ENCODE measurements around the gene CHERP. TPM values are rescaled to one million over a fixed set of nuclear protein-coding genes. Genes with fewer than 3 reads are reported as not detected.
A peak's percentile ranks its signal among the peaks of the same experiment; 100 is the strongest.

Gene CHERP
- total RNA-seq (10 to 100 TPM; 53.8 to 80.7 (median 62.7) TPM), polyA plus RNA-seq (10 to 100 TPM; 10.4 to 24.3 TPM), total RNA-seq (39.4 reads per million, percentile 66 among the genes with 10 or more reads in this experiment)

- ChIA-PET POLR2A (interaction anchor here (0.6 to 3.8 kb wide), 14 partner anchors 19 to 88 kb away, joined by 3 to 27 read pairs (median 4); partner anchors contain the start of genes MED26 and SLC35E1), CTCF (interaction anchor here (0.6 kb wide), 1 partner anchor 117 kb away, joined by 5 read pairs; no protein-coding TSS in a partner anchor)
- peak; percentile 90 to 96 (median 93) for DNase-seq
- Mint-ChIP-seq H3K9me3 (no peaks in the 10 kb centered on the region), H3K27me3 (no peaks in the 10 kb centered on the region), H3K4me1 (peaks cover 44 to 69% (median 55%) of the 10 kb centered on the region in 7 donors), H3K36me3 (peaks cover 0 to 32% (median 8%) of the 10 kb centered on the region in 5 donors), H3K27ac (peak within 1 kb of the TSS; percentile 81 to 97 (median 93)), H3K4me3 (peak within 1 kb of the TSS; percentile 90 to 99 (median 92))
- no peaks in the 10 kb centered on the region for H3K9me3 ChIP-seq (ENCODE audit: control insufficient read depth in 2 of 3, low read length in 3 of 3)
- H3K4me1 ChIP-seq (ENCODE audit: control insufficient read depth in 2 of 2, insufficient read depth in 2 of 2, low read length in 2 of 2) = peaks cover 25 to 39% of the 10 kb centered on the region in 2 donors
- H3K4me3 ChIP-seq (ENCODE audit: low read length) = peak within 1 kb of the TSS; percentile 90
- peaks cover 0 to 30% (median 0%) of the 10 kb centered on the region in 3 experiments for H3K36me3 ChIP-seq (ENCODE audit: control insufficient read depth in 2 of 3, insufficient read depth in 3 of 3, low read length in 3 of 3)
- intact Hi-C loops (cut with micrococcal nuclease) = loop anchor here (1.0 to 5.0 kb wide), 10 partner anchors 24 to 685 kb away; partner anchors contain the start of genes C19orf44 (in 2 of the 2), CALR3 (in 2 of the 2), MED26 (in 2 of the 2) and SLC35E1 (in 2 of the 2)
- H3K27ac ChIP-seq (ENCODE audit: low read depth, low read length) = peak within 1 kb of the TSS; percentile 91
- H3K27me3 ChIP-seq (ENCODE audit: control insufficient read depth in 2 of 2, insufficient read depth in 2 of 2, low read length in 2 of 2) = no peaks in the 10 kb centered on the region
- peak; percentile 95 for ATAC-seq
Measured at GRCh38 chr19:16542045-16542909, at the start of gene CHERP. TSS of gene CHERP (minus strand) at chr19:16542437. CDS start at chr19:16542378, 59 bp downstream.

- Histone ChIP-seq H3K27ac (ENCODE audit: low read depth, low read length) (no peak overlapping the region), H3K27me3 (ENCODE audit: control insufficient read depth in 2 of 2, insufficient read depth in 2 of 2, low read length in 2 of 2) (no peaks in the 10 kb centered on the region), H3K4me1 (ENCODE audit: control insufficient read depth in 2 of 2, insufficient read depth in 2 of 2, low read length in 2 of 2) (peaks cover 62 to 64% of the 10 kb centered on the region in 2 donors), H3K9me3 (ENCODE audit: control insufficient read depth in 2 of 3, low read length in 3 of 3) (no peaks in the 10 kb centered on the region), H3K36me3 (ENCODE audit: control insufficient read depth in 2 of 3, insufficient read depth in 3 of 3, low read length in 3 of 3) (no peaks in the 10 kb centered on the region), H3K4me3 (ENCODE audit: low read length) (no peak overlapping the region)
- Mint-ChIP-seq H3K27me3 (no peaks in the 10 kb centered on the region), H3K4me1 (peaks cover 57 to 91% (median 80%) of the 10 kb centered on the region in 7 donors), H3K36me3 (peaks cover 0 to 2% (median 0%) of the 10 kb centered on the region in 5 donors), H3K27ac (no peak overlapping the region), H3K9me3 (peaks cover 0 to 1% (median 0%) of the 10 kb centered on the region in 11 donors), H3K4me3 (no peak overlapping the region)
- DNase-seq (no peak), ATAC-seq (no peak)
- CTCF ChIA-PET = interaction anchor here (0.6 kb wide), 2 partner anchors 9 to 93 kb away, joined by 3 read pairs; no protein-coding TSS in a partner anchor
- intact Hi-C loops (cut with micrococcal nuclease) = no loop called here
- POLR2A ChIA-PET = interaction anchor here (0.6 to 1.7 kb wide), 3 partner anchors 12 to 26 kb away, joined by 3 to 6 read pairs (median 3); no protein-coding TSS in a partner anchor
Measured at GRCh38 chr19:16590876-16591802, 48.9 kb upstream of the CHERP start.

- ChIA-PET POLR2A (no interaction called here), CTCF (no interaction called here)
- no peak overlapping the region for H3K27ac ChIP-seq (ENCODE audit: low read depth, low read length)
- H3K9me3 ChIP-seq (ENCODE audit: control insufficient read depth in 2 of 3, low read length in 3 of 3) = no peaks in the 10 kb centered on the region
- H3K27me3 ChIP-seq (ENCODE audit: control insufficient read depth in 2 of 2, insufficient read depth in 2 of 2, low read length in 2 of 2) = no peaks in the 10 kb centered on the region
- no peaks in the 10 kb centered on the region for H3K27me3 Mint-ChIP-seq
- ATAC-seq (no peak), DNase-seq (no peak)
- intact Hi-C loops (cut with micrococcal nuclease) = no loop called here
- H3K36me3 ChIP-seq (ENCODE audit: control insufficient read depth in 2 of 3, insufficient read depth in 3 of 3, low read length in 3 of 3) = no peaks in the 10 kb centered on the region
- no peak overlapping the region for H3K4me3 ChIP-seq (ENCODE audit: low read length)
- peaks cover 0 to 7% (median 0%) of the 10 kb centered on the region in 5 donors for H3K36me3 Mint-ChIP-seq
- H3K27ac Mint-ChIP-seq = peak overlapping the region in 4 of 9 donors; percentile 49 to 90 (median 72)
- peaks cover 58 to 91% (median 80%) of the 10 kb centered on the region in 7 donors for H3K4me1 Mint-ChIP-seq
- H3K4me1 ChIP-seq (ENCODE audit: control insufficient read depth in 2 of 2, insufficient read depth in 2 of 2, low read length in 2 of 2) = peaks cover 64 to 65% of the 10 kb centered on the region in 2 donors
- H3K4me3 Mint-ChIP-seq = no peak overlapping the region
- H3K9me3 Mint-ChIP-seq = peaks cover 0 to 1% (median 0%) of the 10 kb centered on the region in 11 donors
Measured at GRCh38 chr19:16589917-16590316, 47.7 kb upstream of the CHERP start.

- DNase-seq = no peak
- ChIA-PET POLR2A (interaction anchor here (2.3 kb wide), 1 partner anchor 16 kb away, joined by 20 read pairs; the partner anchor contains the start of gene SLC35E1), CTCF (no interaction called here)
- H3K27me3 Mint-ChIP-seq = no peaks in the 10 kb centered on the region
- H3K9me3 Mint-ChIP-seq = peaks cover 0 to 1% (median 0%) of the 10 kb centered on the region in 11 donors
- H3K9me3 ChIP-seq (ENCODE audit: control insufficient read depth in 2 of 3, low read length in 3 of 3) = no peaks in the 10 kb centered on the region
- no peaks in the 10 kb centered on the region for H3K27me3 ChIP-seq (ENCODE audit: control insufficient read depth in 2 of 2, insufficient read depth in 2 of 2, low read length in 2 of 2)
- H3K36me3 Mint-ChIP-seq = peaks cover 0 to 7% (median 0%) of the 10 kb centered on the region in 5 donors
- peaks cover 51 to 91% (median 80%) of the 10 kb centered on the region in 7 donors for H3K4me1 Mint-ChIP-seq
- no peaks in the 10 kb centered on the region for H3K36me3 ChIP-seq (ENCODE audit: control insufficient read depth in 2 of 3, insufficient read depth in 3 of 3, low read length in 3 of 3)
- H3K4me1 ChIP-seq (ENCODE audit: control insufficient read depth in 2 of 2, insufficient read depth in 2 of 2, low read length in 2 of 2) = peaks cover 61% of the 10 kb centered on the region in 2 donors
- no peak overlapping the region for H3K4me3 ChIP-seq (ENCODE audit: low read length)
- H3K27ac ChIP-seq (ENCODE audit: low read depth, low read length) = peak overlapping the region; percentile 62
- no peak for ATAC-seq
- intact Hi-C loops (cut with micrococcal nuclease) = loop anchor here in 1 of 2 donors (1.0 kb wide), 1 partner anchor 39 kb away; the partner anchor contains the start of gene MED26
- peak overlapping the region; percentile 82 to 95 (median 90) for H3K27ac Mint-ChIP-seq
- H3K4me3 Mint-ChIP-seq = peak overlapping the region in 9 of 10 donors; percentile 81 to 90 (median 86)
Measured at GRCh38 chr19:16588824-16589577, 46.8 kb upstream of the CHERP start.

GRCh38 chr19:16587833-16588823 is 45.9 kb upstream of the CHERP start:
- peaks cover 51 to 91% (median 80%) of the 10 kb centered on the region in 7 donors for H3K4me1 Mint-ChIP-seq
- H3K36me3 Mint-ChIP-seq = peaks cover 0 to 5% (median 0%) of the 10 kb centered on the region in 5 donors
- H3K9me3 Mint-ChIP-seq = no peaks in the 10 kb centered on the region
- ATAC-seq = peak; percentile 71
- peak overlapping the region; percentile 62 for H3K27ac ChIP-seq (ENCODE audit: low read depth, low read length)
- no peaks in the 10 kb centered on the region for H3K9me3 ChIP-seq (ENCODE audit: control insufficient read depth in 2 of 3, low read length in 3 of 3)
- H3K27me3 Mint-ChIP-seq = no peaks in the 10 kb centered on the region
- peak overlapping the region; percentile 50 for H3K4me3 ChIP-seq (ENCODE audit: low read length)
- peak overlapping the region; percentile 82 to 95 (median 90) for H3K27ac Mint-ChIP-seq
- no peaks in the 10 kb centered on the region for H3K36me3 ChIP-seq (ENCODE audit: control insufficient read depth in 2 of 3, insufficient read depth in 3 of 3, low read length in 3 of 3)
- H3K4me1 ChIP-seq (ENCODE audit: control insufficient read depth in 2 of 2, insufficient read depth in 2 of 2, low read length in 2 of 2) = peaks cover 60 to 61% of the 10 kb centered on the region in 2 donors
- ChIA-PET CTCF (interaction anchor here (0.6 to 1.9 kb wide), 5 partner anchors 9 to 801 kb away, joined by 3 to 7 read pairs (median 3); no protein-coding TSS in a partner anchor), POLR2A (interaction anchor here (1.2 to 2.3 kb wide), 6 partner anchors 15 to 92 kb away, joined by 3 to 20 read pairs (median 7); partner anchors contain the start of genes CALR3, MED26 and SLC35E1)
- peak overlapping the region; percentile 81 to 90 (median 86) for H3K4me3 Mint-ChIP-seq
- intact Hi-C loops (cut with micrococcal nuclease) = loop anchor here (1.0 kb wide), 2 partner anchors 40 to 60 kb away; partner anchors contain the start of gene MED26 (in 1 of the 2)
- H3K27me3 ChIP-seq (ENCODE audit: control insufficient read depth in 2 of 2, insufficient read depth in 2 of 2, low read length in 2 of 2) = no peaks in the 10 kb centered on the region
- peak; percentile 31 to 64 (median 59) for DNase-seq

All from naive thymus-derived CD4-positive, alpha-beta T cell (primary cell).